ENCODE data around the gene EXTL1.

Gene EXTL1

DNA sequence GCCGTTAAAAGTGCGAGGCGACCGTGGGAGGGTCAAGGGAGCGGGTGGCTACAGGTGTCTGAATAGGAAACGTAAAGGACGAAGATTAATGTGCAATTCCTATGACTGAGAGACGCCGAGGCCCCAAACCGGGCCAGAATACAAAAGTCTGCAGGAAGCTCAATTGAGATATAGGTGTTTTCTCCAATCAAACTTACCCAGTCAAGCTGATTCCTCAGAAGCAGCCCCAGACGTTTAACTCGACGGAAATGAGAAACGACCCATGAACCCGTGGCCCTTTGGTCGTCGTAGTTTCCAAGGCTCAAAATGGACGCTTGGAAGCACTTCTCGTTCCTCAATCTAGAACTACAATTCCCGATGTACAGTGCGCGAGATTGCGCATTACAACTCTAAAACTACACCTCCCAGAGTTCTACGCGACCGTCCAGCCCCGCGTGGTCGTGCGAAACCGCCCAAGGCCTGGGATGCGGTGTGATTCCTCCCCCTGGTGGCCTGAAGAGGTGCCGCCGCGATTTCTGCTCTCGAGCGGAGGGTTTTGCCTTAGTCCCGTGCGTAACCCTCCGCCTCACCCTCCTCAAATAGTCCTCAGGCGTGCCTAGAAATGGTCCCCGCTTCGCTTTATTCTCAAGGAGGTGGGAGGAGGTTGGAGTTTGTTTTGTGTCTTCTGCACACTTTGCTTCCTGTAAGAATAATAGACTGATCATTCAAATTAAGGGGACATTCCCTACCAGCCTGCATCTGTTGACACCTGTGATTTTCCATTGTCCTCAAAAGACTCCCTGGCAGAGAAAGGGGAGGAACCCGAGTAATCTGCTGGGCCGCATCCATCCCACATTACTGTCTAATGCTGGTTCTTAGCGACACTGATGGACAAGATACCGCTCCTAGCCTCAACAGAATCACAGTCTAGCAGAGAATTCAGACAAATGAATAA lies 23.5 kb upstream of the EXTL1 start, which contains the start of gene PAFAH2:
Gene PAFAH2, minus strand, starts transcription at position 236 of the 934 bp plus-strand sequence. CDS start 7,247 bp downstream, outside the sequence.
- peak; percentile 99 for DNase-seq

DNA sequence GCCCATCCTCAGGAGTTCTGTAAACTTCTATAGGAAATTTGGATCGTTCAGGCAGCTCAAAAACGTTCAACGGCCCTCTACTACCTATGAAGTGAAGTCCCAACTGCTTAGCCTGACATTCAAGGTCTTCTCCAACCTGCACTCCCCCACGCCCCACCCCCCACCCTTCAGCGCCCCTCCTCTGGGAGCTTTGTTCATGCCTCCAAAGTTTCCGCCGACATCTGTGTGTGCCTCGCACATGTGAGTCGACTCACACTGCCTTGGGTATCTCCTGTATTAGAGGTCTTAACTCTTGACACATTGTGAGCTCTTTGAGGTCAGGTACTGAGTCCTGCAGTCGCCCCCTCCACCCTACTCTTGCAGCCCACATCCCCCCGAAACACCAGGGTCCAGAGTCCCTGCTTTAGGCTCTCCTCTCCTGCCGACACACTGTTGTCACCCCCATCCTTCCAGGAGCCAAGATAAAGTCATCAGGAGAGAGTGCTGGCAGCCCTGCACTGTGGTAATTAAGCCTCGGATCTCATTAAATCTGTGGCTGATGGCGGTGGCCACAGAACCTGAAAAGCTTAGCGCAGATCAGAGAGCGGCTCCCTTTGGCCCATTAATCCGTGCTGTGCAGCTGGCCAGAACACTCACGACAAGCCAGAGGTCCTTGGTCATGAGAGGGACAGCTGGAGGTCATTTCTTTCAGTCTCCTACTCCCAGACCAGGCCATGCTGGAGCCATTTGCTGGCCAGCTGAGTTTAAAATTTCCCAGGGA lies 22.4 kb upstream of the EXTL1 start:
- DNase-seq: no peak

- DNase-seq: no peak
Measured at GRCh38 chr1:26003262-26003661, 18.3 kb upstream of the EXTL1 start.

GRCh38 chr1:26003756-26004155 lies 17.8 kb upstream of the EXTL1 start:
- DNase-seq: no peak

GRCh38 chr1:26005434-26006105 lies 16.0 kb upstream of the EXTL1 start:
- DNase-seq: no peak

- no peak for DNase-seq
Measured at GRCh38 chr1:26006710-26007109, 14.9 kb upstream of the EXTL1 start.

DNA sequence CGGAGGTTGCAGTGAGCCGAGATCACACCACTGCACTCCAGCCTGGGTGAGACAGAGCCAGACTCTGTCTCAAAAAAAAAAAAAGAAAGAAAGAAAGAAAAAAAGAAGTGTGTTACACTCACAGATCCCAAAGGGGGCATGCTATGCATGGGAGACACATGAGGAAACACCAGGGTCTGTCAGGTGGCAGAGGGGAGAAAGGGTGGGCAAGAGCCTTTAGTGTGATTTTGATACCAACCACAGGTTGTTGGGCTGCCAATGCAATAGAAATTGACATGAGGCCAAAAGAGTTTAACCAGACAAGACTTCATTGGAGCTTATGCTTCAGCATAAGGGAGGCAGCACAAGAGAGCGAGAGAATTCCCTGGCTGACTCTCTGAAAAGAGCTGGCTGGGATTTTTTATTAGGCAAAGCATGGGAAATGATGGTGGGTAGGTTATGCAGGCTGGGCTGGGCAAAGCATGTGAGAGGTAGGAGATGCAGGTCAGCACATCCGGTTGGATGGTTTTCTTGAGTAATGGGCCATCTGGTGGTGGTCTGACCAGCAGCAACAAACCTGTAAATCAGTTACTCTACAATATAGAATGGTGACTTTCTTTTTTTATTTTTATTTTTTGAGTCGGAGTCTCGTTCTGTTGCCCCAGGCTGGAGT lies 11.7 kb upstream of the EXTL1 start:
- DNase-seq: no peak

DNA sequence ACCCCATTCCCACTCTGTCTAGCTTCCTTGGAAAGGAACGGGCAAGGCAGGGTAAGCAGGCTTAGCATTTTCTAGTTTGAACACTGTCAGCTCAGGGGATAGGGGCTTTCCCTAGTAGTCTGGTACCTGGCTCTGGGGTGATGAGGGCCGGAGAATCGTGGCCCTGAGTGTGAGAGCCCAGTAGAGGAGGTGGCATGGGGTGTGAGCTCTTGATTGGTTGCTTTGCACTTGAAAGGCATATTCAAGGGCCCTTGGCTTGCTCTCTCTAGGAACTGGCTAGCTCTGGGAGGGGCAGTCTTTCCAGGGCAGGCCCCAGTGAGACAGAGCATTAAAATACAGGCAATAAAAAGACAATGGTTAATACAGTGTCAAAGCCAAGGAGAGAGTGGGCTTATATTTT lies 10.8 kb upstream of the EXTL1 start:
- DNase-seq: no peak

- DNase-seq: no peak
Measured at GRCh38 chr1:26012864-26013263, 8.7 kb upstream of the EXTL1 start.

DNA sequence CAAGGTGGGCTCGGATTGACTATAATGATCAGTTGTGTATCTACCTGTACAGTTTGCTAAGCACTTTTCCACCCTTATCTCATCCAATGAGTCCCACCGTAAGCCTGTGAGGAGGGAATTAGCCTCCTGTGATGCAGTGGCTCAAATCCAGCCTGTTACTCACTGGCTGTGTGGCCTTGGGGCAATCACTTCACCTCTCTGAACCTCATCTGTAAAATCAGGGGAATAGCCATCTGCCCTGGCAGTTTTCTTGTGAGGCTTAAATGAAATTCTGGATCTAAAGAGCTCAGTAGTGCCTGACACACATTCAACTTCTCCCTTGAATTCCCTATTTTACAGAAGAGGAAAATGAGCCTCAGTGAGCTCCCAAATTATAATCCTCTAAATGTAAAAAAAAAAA lies 7.4 kb upstream of the EXTL1 start:
- DNase-seq: no peak

DNA sequence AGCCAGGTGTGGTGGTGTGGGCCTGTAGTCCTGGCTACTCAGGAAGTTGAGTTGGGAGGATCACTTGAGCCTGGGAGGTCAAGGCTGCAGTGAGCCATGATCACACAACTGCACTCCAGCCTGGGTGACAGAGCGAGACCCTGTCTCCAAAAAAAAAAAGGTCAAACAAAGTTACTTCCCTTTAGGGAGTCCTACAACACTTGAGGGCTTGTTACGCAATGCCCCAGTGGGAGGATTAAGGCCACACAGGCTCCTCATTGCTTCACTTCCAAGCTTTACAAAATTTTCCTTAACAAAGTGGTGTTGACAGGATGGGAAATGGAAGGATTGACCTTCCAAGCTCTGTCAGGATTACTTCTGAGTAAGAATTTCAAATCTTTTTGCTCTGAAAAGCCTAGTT lies 6.2 kb upstream of the EXTL1 start:
- DNase-seq: no peak

DNA sequence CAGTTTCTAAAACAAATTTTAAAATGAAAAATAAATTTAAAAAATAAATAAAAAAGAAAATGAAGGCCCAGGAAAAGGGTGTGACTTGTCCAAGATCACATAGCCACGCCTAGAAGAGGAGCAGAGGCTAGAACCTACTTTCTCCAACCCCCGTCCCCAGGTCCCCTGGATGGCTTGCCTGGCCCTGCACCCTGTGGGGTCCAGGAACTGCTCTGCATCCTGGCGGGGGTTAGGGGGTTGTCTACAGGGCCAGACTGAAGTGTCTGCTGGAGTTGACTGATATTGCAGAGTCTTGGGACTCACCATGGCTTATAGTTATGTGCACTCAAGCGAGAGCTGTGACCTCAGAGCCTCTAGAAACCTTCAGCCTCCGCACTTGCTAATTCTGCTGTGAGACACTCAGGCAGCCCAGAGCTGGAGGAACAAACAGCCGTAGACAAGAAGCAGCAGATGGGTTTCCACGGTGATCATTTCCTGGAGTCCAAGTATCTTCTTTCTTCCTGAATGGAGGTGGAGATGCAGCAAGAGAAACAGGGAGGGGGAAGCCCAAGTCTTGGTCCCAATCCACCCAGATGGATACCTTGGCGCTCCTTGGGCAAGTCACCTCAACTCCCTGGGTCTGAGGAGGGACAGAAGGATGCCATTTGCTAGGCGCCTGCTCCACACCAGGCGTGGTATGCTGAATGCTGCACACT lies 5.2 kb upstream of the EXTL1 start:
- no peak for DNase-seq

DNA sequence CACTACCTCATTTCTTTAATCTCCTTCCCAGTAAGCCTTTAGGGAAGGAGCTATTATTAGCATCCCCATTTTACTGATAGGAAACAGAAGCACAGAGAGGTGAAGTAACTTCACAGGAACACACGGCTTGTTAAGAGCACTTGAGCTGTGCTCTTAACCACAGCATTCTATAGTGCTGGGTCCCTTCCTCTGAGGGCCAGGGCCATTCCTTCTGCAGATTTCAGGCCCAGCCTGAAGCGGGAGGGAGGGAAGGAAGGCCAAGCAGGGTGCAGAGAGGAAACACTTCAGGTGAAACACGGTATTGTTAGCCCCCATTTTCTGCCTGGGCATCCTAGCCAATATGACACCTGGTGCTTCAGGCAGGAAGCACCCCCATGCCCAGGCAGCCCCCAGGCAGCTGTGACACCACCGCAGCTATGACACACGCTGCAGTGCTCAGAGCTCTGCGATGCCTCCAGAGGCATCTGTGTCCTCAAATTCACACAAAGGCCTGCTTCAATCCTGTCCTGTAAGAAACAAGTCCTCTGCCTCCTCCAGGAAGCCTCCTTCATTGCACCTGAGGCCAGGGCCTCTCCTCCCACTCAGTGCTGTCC lies 4.5 kb upstream of the EXTL1 start:
- DNase-seq: no peak

- DNase-seq: no peak
Measured at GRCh38 chr1:26017606-26018005, 4.0 kb upstream of the EXTL1 start.

DNA sequence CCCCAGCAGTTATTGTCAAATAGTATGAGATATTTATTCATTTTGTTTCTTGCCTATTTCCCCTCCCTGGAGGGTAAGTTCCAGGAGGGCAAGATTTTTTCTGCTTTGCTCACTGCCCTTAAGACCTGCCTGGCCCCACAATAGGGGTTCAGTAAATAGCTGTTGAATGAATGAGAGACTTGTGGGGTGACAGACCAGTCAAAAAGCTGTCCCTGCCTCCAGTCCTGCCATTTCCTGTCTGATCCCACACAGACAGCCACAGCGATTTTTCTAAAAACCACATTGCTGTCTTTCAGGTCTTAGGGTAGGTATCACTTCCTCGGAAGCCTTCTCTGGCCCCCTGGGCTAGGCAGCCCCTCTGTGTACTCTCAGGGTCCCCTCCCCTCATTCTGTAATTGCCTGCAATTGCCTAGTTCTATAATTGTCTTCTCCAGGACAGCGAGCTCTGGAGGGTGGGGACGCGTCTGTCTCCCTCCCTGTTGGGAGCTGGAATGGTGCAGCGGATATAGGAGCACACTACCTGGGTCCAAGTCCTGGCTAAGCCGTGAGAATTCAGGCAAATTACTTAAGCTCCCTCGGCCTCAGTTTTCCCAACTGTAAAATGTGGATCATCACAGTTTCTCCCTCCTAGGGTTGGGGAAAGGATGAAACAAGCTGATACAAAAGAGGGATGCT lies 1.8 kb upstream of the EXTL1 start:
- no peak for DNase-seq

- no peak for DNase-seq
Measured at GRCh38 chr1:26020330-26020768, 1.2 kb upstream of the EXTL1 start.

GRCh38 chr1:26020941-26021646 lies 481 bp upstream of the EXTL1 start:
- DNase-seq: no peak

GRCh38 chr1:26022404-26022779 lies 817 bp downstream of the EXTL1 start:
- no peak for DNase-seq

GRCh38 chr1:26023009-26023408 lies 1.4 kb downstream of the EXTL1 start:
- no peak for DNase-seq

- DNase-seq: no peak
Measured at GRCh38 chr1:26023826-26024225, 2.3 kb downstream of the EXTL1 start.

- DNase-seq: no peak
Measured at GRCh38 chr1:26025060-26025459, 3.5 kb downstream of the EXTL1 start.
